Liver (tissue), 2 donors: ENCODE measurements around the gene TICAM2.

ENCODE experiments used
- CTCF ChIP-seq: fragments of 150-350 bp; IDR thresholded peaks from 2 replicates; pipeline ENCODE4 v1.5.1; 2017; ENCODE audit warnings: improper control_type of control experiment, low read depth, low read length; ENCODE audit not compliant: missing input control
- REST ChIP-seq: IDR thresholded peaks from 2 replicates; pipeline ENCODE4 v1.6.1; 2016; ENCODE audit warnings: antibody characterized with exemption, mild to moderate bottlenecking
- ZBTB33 ChIP-seq: IDR thresholded peaks from 2 replicates; pipeline ENCODE4 v1.6.1; 2016; ENCODE audit warnings: antibody characterized with exemption
- donor health status: healthy.

GRCh38 chr5:115599502-115599901, 2.8 kb downstream of the TICAM2 start:
- TF ChIP-seq CTCF, result no peak
- no peak for TF ChIP-seq REST
- TF ChIP-seq ZBTB33, result no peak
